Measurements from ENCODE around the gene GADD45G. TPM values are rescaled to one million over a fixed set of nuclear protein-coding genes. Genes with fewer than 3 reads are reported as not detected.

The GADD45G gene, protein sequence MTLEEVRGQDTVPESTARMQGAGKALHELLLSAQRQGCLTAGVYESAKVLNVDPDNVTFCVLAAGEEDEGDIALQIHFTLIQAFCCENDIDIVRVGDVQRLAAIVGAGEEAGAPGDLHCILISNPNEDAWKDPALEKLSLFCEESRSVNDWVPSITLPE
- 12.7 and 15.8 TPM in 2 replicates for total RNA-seq (2014; rRNA removed; shearing (Covaris generic))
- 24.1 TPM in 2 replicates for polyA plus RNA-seq (2016; fragmentation: Nextera tagmentation; extraction: Ambion mirVana)
- long read RNA-seq, transcript GADD45G-201 (4 exons, 1,065 nt): major isoform, 9 of 15 reads
- long read RNA-seq, partial matches to known transcripts: 1 of 15 reads
- long read RNA-seq, other reads (novel, unspliced or antisense): 4 of 15 reads

DNA sequence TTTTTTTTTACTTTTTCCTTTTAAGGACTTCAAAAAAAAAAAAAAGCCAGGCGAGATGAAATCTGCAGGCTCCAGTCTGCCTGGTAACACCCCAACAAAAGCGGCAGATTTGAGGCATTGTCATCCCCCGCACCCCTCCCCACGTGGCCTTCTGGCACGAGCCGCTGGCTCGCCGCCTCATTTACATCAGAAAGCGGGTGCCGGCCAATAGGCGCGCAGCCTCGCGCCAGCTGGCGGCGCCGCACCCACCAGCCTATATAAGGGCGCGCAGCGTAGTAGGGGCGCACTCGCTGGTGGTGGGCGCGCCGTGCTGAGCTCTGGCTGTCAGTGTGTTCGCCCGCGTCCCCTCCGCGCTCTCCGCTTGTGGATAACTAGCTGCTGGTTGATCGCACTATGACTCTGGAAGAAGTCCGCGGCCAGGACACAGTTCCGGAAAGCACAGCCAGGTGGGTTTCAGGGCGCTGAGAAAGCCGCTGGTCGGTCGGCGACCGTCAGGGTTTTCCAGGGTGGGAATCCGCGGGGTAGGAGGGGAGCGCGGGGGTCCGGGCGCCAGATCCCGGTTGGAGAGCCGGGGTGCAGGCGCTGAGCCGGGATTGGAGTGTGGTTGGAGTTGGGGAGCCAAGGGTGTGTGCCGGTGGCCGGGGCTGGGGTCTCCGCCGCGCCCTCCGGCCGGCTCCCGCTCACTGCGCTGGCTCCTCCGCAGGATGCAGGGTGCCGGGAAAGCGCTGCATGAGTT lies at the start of gene GADD45G:
TSS of gene GADD45G (plus strand) at position 284 of the 736 bp plus-strand sequence. CDS start at position 394, 110 bp downstream.
- peaks cover 26% of the 10 kb centered on the region for H3K27me3 Mint-ChIP-seq (ENCODE audit: insufficient read depth, low read depth, poor library complexity)
- DNase-seq (ENCODE audit: low spot score) (peak; percentile 98), ATAC-seq (peak; percentile 55)
- Histone ChIP-seq H3K79me2 (replicated peaks; ENCODE audit: insufficient read depth) (peaks cover 12% of the 10 kb centered on the region), H3K27ac (ENCODE audit: low read depth) (peak within 1 kb of the TSS; percentile 82), H3K9me2 (ENCODE audit: insufficient read depth) (no peaks in the 10 kb centered on the region), H4K20me1 (replicated peaks; ENCODE audit: insufficient read depth) (0 out of 2 replicates have a peak, but pooled peaks cover 5% of the 10 kb centered on the region), H3K4me3 (peak within 1 kb of the TSS; percentile 94), H3K36me3 (ENCODE audit: insufficient read depth) (peaks cover 5% of the 10 kb centered on the region; the same call in 1 of the 2 replicates), H2AFZ (no peak within 1 kb of the TSS), H3K4me2 (peak within 1 kb of the TSS; percentile 95), H3F3A (replicated peaks; ENCODE audit: low read depth) (no peaks in the 10 kb centered on the region; the same call in 1 of the 2 replicates), H3K27me3 (ENCODE audit: insufficient read depth) (peaks cover 22% of the 10 kb centered on the region), H3K4me1 (ENCODE audit: insufficient read depth) (peaks cover 18% of the 10 kb centered on the region)
- H3K36me3 Mint-ChIP-seq (ENCODE audit: low read depth): peaks cover 17% of the 10 kb centered on the region
- peaks cover 32% of the 10 kb centered on the region for H3K4me1 Mint-ChIP-seq
- H3K4me3 Mint-ChIP-seq: peak within 1 kb of the TSS; percentile 87
- TF ChIP-seq JUNB (IDR thresholded peaks at IDR 0.05; ENCODE audit: unreplicated experiment) (no peak), POLR2AphosphoS5 (IDR thresholded peaks at IDR 0.05; ENCODE audit: low read depth) (peak; percentile 97), CREB1 (CRISPR knock-in tag; IDR thresholded peaks at IDR 0.05; ENCODE audit: low read depth) (0 out of 2 replicates have a peak, but pooled peaks have one; percentile 36)
- H3K27ac Mint-ChIP-seq: peak within 1 kb of the TSS; percentile 95
- H3K9me3 Mint-ChIP-seq: no peaks in the 10 kb centered on the region

DNA sequence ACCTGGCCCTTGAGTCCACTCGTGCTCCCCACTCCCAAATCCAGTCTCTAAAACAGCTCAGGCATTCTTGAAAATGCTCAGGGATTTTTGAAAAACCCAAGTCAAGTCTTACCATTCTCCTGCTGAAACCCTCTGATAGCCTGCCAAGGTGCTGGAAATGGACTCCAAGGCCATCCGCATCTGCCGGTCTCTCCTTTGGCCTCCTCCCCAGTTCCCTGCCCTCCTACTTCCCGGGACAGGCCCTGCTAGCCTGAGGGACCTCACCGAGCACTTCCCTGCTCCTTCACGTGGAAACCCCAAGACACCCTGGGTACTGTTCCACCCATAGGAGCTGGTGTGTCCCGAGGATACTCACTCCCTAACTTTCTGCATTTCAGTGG lies 49.8 kb upstream of the GADD45G start:
- Histone ChIP-seq H3K4me2 (no peak overlapping the region), H3F3A (replicated peaks; ENCODE audit: low read depth) (no peaks in the 10 kb centered on the region), H3K9me2 (ENCODE audit: insufficient read depth) (no peaks in the 10 kb centered on the region), H3K79me2 (replicated peaks; ENCODE audit: insufficient read depth) (no peaks in the 10 kb centered on the region), H2AFZ (no peak overlapping the region), H3K27me3 (ENCODE audit: insufficient read depth) (no peaks in the 10 kb centered on the region), H3K4me1 (ENCODE audit: insufficient read depth) (peaks cover 3% of the 10 kb centered on the region; the same call in 1 of the 2 replicates), H3K36me3 (ENCODE audit: insufficient read depth) (no peaks in the 10 kb centered on the region), H4K20me1 (replicated peaks; ENCODE audit: insufficient read depth) (no peaks in the 10 kb centered on the region), H3K4me3 (no peak overlapping the region), H3K27ac (ENCODE audit: low read depth) (no peak overlapping the region)
- peaks cover 23% of the 10 kb centered on the region for H3K4me1 Mint-ChIP-seq
- no peak overlapping the region for H3K27ac Mint-ChIP-seq
- no peak for DNase-seq (ENCODE audit: low spot score)
- H3K27me3 Mint-ChIP-seq (ENCODE audit: insufficient read depth, low read depth, poor library complexity): peaks cover 19% of the 10 kb centered on the region
- no peak for ATAC-seq
- H3K9me3 Mint-ChIP-seq: no peaks in the 10 kb centered on the region; the same call in 2 of the 3 replicates
- H3K36me3 Mint-ChIP-seq (ENCODE audit: low read depth): no peaks in the 10 kb centered on the region
- TF ChIP-seq POLR2AphosphoS5 (IDR thresholded peaks at IDR 0.05; ENCODE audit: low read depth) (no peak), JUNB (IDR thresholded peaks at IDR 0.05; ENCODE audit: unreplicated experiment) (no peak)
- no peak overlapping the region for H3K4me3 Mint-ChIP-seq

DNA sequence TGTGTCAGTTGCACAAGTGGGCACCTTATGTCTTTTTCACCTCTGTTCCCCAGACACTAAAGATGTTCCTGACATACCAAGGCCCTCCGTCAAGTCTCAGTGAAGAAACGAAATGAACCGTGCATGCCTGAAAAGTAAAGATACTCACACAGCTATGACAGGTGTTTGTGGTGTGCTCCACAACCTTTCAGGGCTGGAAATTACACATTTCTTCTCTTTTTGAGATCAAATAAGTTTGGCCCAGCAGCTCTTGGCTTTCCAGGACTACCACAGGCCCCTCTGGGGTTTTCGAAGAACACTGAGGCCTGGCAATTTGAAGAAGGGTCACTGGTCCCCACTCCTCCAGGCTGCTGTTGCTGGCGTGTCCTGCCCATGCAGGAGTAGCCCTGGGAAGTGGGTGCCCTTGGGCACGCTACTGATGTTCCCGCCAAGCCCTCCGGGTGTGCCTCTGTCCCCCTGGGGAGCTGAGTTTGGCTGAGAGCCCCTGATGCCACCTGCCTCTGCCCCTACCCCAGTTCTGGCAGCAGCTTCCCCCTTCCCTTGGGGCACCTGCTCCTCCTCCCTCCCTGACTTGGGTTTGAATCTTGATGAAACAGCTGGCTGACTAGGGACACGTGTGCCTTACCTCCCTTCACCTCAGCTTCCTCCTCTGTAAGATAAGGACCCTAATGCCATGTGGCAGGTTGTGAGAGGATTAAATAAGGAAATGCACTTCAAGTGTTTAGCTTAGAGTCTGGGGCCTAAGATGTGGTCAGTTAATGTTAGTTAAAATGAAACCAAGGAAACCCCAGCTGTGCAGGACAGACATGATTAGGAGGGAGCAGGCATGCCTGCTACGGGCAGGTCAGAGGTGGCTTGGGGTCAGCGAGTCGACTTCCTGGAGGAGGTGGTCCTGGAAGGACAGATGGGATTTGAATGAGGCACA lies 49.1 kb upstream of the GADD45G start:
- no peak overlapping the region for H3K4me2 ChIP-seq
- ATAC-seq (no peak), DNase-seq (ENCODE audit: low spot score) (no peak)
- Mint-ChIP-seq H3K4me1 (peaks cover 18% of the 10 kb centered on the region), H3K27me3 (ENCODE audit: insufficient read depth, low read depth, poor library complexity) (peaks cover 16% of the 10 kb centered on the region), H3K9me3 (no peaks in the 10 kb centered on the region; the same call in 2 of the 3 replicates), H3K4me3 (no peak overlapping the region), H3K36me3 (ENCODE audit: low read depth) (no peaks in the 10 kb centered on the region), H3K27ac (no peak overlapping the region)
- H3K79me2 ChIP-seq (replicated peaks; ENCODE audit: insufficient read depth): no peaks in the 10 kb centered on the region
- no peak overlapping the region for H2AFZ ChIP-seq
- H3K27ac ChIP-seq (ENCODE audit: low read depth): no peak overlapping the region
- no peaks in the 10 kb centered on the region for H3F3A ChIP-seq (replicated peaks; ENCODE audit: low read depth)
- H3K9me2 ChIP-seq (ENCODE audit: insufficient read depth): no peaks in the 10 kb centered on the region
- H3K36me3 ChIP-seq (ENCODE audit: insufficient read depth): no peaks in the 10 kb centered on the region
- H3K4me3 ChIP-seq: no peak overlapping the region
- no peaks in the 10 kb centered on the region; the same call in 1 of the 2 replicates for H3K4me1 ChIP-seq (ENCODE audit: insufficient read depth)
- no peaks in the 10 kb centered on the region for H3K27me3 ChIP-seq (ENCODE audit: insufficient read depth)
- H4K20me1 ChIP-seq (replicated peaks; ENCODE audit: insufficient read depth): no peaks in the 10 kb centered on the region
- TF ChIP-seq, protein P1, sequence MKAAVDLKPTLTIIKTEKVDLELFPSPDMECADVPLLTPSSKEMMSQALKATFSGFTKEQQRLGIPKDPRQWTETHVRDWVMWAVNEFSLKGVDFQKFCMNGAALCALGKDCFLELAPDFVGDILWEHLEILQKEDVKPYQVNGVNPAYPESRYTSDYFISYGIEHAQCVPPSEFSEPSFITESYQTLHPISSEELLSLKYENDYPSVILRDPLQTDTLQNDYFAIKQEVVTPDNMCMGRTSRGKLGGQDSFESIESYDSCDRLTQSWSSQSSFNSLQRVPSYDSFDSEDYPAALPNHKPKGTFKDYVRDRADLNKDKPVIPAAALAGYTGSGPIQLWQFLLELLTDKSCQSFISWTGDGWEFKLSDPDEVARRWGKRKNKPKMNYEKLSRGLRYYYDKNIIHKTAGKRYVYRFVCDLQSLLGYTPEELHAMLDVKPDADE (IDR thresholded peaks at IDR 0.05): no peak
- TF ChIP-seq EZH2phosphoT487 (IDR thresholded peaks at IDR 0.05; ENCODE audit: unreplicated experiment) (no peak), JUNB (IDR thresholded peaks at IDR 0.05; ENCODE audit: unreplicated experiment) (no peak), NANOG (IDR thresholded peaks at IDR 0.05; ENCODE audit: borderline replicate concordance) (no peak), CREB1 (CRISPR knock-in tag; IDR thresholded peaks at IDR 0.05; ENCODE audit: low read depth) (no peak), STAT1 (IDR thresholded peaks at IDR 0.05; ENCODE audit: unreplicated experiment) (no peak)
